AG09319 (cell line): ENCODE measurements around the gene PCDH19.

Experiments
- DNase-seq: peaks from one replicate; pipeline ENCODE4 v3.0.0-alpha.2; 2010; ENCODE audit warnings: low read depth; ENCODE audit errors: extremely low read depth
- TF ChIP-seq, protein P1 (sequence below): IDR thresholded peaks from 2 replicates; pipeline ENCODE4 v1.5.1; 2011; ENCODE audit warnings: low read depth, mild to moderate bottlenecking, inconsistent platforms, low read length, moderate library complexity

Gene PCDH19

DNA sequence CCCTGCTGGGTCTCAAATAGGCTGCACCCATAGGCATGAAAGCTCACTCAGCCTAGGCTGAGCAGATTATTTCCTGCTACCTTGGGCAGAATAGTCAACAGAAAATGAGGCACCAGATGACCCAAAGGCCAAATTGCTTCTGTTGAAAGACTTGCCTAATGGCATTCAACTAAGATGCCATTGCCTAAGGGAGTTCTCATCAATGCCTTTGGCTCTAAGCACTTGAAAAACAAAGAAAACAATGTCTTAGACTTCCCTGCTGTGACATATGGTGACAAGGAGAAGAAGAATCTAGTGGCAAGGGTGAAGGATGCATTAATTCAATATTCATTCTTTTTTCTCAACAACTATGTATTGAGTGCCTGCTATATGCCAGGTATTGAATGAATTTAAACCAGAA, 25.7 kb upstream of the PCDH19 start:
- TF ChIP-seq, protein P1, sequence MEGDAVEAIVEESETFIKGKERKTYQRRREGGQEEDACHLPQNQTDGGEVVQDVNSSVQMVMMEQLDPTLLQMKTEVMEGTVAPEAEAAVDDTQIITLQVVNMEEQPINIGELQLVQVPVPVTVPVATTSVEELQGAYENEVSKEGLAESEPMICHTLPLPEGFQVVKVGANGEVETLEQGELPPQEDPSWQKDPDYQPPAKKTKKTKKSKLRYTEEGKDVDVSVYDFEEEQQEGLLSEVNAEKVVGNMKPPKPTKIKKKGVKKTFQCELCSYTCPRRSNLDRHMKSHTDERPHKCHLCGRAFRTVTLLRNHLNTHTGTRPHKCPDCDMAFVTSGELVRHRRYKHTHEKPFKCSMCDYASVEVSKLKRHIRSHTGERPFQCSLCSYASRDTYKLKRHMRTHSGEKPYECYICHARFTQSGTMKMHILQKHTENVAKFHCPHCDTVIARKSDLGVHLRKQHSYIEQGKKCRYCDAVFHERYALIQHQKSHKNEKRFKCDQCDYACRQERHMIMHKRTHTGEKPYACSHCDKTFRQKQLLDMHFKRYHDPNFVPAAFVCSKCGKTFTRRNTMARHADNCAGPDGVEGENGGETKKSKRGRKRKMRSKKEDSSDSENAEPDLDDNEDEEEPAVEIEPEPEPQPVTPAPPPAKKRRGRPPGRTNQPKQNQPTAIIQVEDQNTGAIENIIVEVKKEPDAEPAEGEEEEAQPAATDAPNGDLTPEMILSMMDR, result no peak
- DNase-seq, result no peak

- DNase-seq, result no peak
- TF ChIP-seq, protein P1, result no peak
Measured at GRCh38 chrX:100424012-100424411, 13.9 kb upstream of the PCDH19 start.

- DNase-seq, result no peak
- TF ChIP-seq, protein P1, result no peak
Measured at GRCh38 chrX:100418556-100418955, 8.5 kb upstream of the PCDH19 start.

DNA sequence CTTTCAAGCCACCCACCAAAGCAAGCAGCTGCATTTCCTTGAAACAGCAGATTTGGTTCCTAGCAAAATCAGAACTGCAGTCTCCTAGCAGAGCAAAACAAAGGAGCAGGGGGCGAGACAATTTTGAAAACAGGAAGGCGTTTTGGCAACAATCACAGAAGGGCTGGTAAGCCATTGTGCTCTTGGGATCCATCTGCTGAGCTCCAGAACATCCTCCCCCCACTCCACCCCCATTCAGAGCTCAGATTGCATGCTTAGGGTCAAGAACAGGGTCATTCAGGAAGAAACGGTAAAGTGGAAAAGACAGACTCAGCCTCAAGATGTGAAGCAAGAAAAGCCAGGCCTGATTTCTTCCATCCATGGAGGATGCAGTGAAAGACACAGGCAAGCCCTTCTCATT, 7.6 kb upstream of the PCDH19 start:
- no peak for DNase-seq
- TF ChIP-seq, protein P1, result no peak

- DNase-seq, result peak; percentile 19
- TF ChIP-seq, protein P1, result peak; percentile 43
Measured at GRCh38 chrX:100413229-100413628, 3.2 kb upstream of the PCDH19 start.

GRCh38 chrX:100411802-100412715, 2.0 kb upstream of the PCDH19 start:
- TF ChIP-seq, protein P1, result no peak
- no peak for DNase-seq
